HG03469 (cell line): Measurements from ENCODE around the gene NRG3.

ENCODE experiments used
- ATAC-seq: cut with Tn5 transposase; IDR thresholded peaks from one replicate; pipeline ENCODE4 v1.9.1; 2021; ENCODE audit warnings: mild to moderate bottlenecking, moderate library complexity, moderate number of reproducible peaks; ENCODE audit not compliant: unreplicated experiment

Gene NRG3

GRCh38 chr10:82867056-82867455 is 992.1 kb downstream of the NRG3 start:
- no peak for ATAC-seq

GRCh38 chr10:82874671-82875070 is 999.7 kb downstream of the NRG3 start:
- no peak for ATAC-seq

- no peak for ATAC-seq
Observed at GRCh38 chr10:82880776-82881290, 1005.8 kb downstream of the NRG3 start.

- no peak for ATAC-seq
Observed at GRCh38 chr10:82882722-82883121, 1007.7 kb downstream of the NRG3 start.

- no peak for ATAC-seq
Observed at GRCh38 chr10:82883603-82884002, 1008.6 kb downstream of the NRG3 start.

- ATAC-seq = no peak
Observed at GRCh38 chr10:82887488-82887887, 1012.5 kb downstream of the NRG3 start.

- no peak for ATAC-seq
Observed at GRCh38 chr10:82888809-82889455, 1013.9 kb downstream of the NRG3 start.

GRCh38 chr10:82889728-82890127 is 1014.7 kb downstream of the NRG3 start:
- ATAC-seq = no peak

GRCh38 chr10:82890573-82890972 is 1015.6 kb downstream of the NRG3 start:
- no peak for ATAC-seq

GRCh38 chr10:82908096-82908495 is 1033.1 kb downstream of the NRG3 start:
- no peak for ATAC-seq

GRCh38 chr10:82908751-82909150 is 1033.8 kb downstream of the NRG3 start:
- no peak for ATAC-seq

- no peak for ATAC-seq
Observed at GRCh38 chr10:82910301-82910700, 1035.3 kb downstream of the NRG3 start.

GRCh38 chr10:82914655-82915136 is 1039.7 kb downstream of the NRG3 start:
- ATAC-seq = no peak

GRCh38 chr10:82916941-82917340 is 1041.9 kb downstream of the NRG3 start:
- no peak for ATAC-seq

- no peak for ATAC-seq
Observed at GRCh38 chr10:82918022-82918421, 1043.0 kb downstream of the NRG3 start.

- no peak for ATAC-seq
Observed at GRCh38 chr10:82922046-82922445, 1047.1 kb downstream of the NRG3 start.

- no peak for ATAC-seq
Observed at GRCh38 chr10:82922755-82923154, 1047.8 kb downstream of the NRG3 start.

GRCh38 chr10:82924711-82925110 is 1049.7 kb downstream of the NRG3 start:
- ATAC-seq = no peak

GRCh38 chr10:82925547-82925946 is 1050.6 kb downstream of the NRG3 start:
- ATAC-seq = peak; percentile 45

GRCh38 chr10:82932451-82932850 is 1057.5 kb downstream of the NRG3 start:
- no peak for ATAC-seq

GRCh38 chr10:82934429-82934828 is 1059.4 kb downstream of the NRG3 start:
- ATAC-seq = no peak

- ATAC-seq = no peak
Observed at GRCh38 chr10:82934947-82935346, 1060.0 kb downstream of the NRG3 start.

- ATAC-seq = no peak
Observed at GRCh38 chr10:82938331-82938730, 1063.3 kb downstream of the NRG3 start.
